Activated T-cell treated with anti-CD3 and anti-CD28 coated beads, Interleukin-2, amount 50 U/mL, for 24 hours (primary cell): Measurements from ENCODE around the gene ZCCHC13.
"Not testable (repeated sequence)": the region's sequence is repeated elsewhere in the genome, so short reads cannot be mapped to it uniquely, and the experiment has no call there.

Experiments used
- DNase-seq: peaks from one replicate; pipeline ENCODE4 v3.0.0-alpha.2; 2020
- H3K27ac Mint-ChIP-seq: 2 replicates; pipeline ENCODE4 v1.8.0; 2020; ENCODE audit warnings: mild to moderate bottlenecking, mixed read lengths
- H3K27me3 Mint-ChIP-seq: 2 replicates; pipeline ENCODE4 v1.8.0; 2020; ENCODE audit warnings: mixed read lengths
- H3K36me3 Mint-ChIP-seq: 2 replicates; pipeline ENCODE4 v1.8.0; 2020; ENCODE audit warnings: low read depth, mixed read lengths
- H3K4me1 Mint-ChIP-seq: 2 replicates; pipeline ENCODE4 v1.8.0; 2020; ENCODE audit warnings: low read depth, mixed read lengths
- H3K4me3 Mint-ChIP-seq: 2 replicates; pipeline ENCODE4 v1.8.0; 2020; ENCODE audit warnings: mild to moderate bottlenecking, moderate library complexity, mixed read lengths
- H3K9me3 Mint-ChIP-seq: 2 replicates; pipeline ENCODE4 v1.8.0; 2020; ENCODE audit warnings: mixed read lengths

ZCCHC13 gene

DNA sequence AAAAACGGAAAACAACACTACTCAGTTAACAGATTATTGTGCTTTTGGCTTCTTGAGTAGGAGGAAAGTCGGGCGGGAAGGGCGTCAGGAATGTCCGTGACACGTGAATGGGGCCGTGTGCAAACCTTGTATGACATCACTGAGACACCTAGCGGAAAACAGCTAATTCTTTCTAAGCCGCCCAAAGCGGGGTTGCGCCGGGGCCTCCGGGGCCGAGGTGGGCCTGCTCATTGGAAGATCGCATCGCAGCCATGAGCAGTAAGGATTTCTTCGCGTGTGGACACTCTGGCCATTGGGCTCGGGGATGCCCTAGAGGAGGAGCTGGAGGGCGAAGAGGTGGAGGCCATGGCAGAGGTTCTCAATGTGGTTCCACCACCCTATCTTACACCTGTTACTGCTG is at the start of gene ZCCHC13:
Gene ZCCHC13 (plus strand): TSS at position 165 of the 400 bp plus-strand sequence. CDS start 87 bp downstream, at position 252.
- Mint-ChIP-seq H3K4me1 (no peaks in the 10 kb centered on the region), H3K36me3 (no peaks in the 10 kb centered on the region), H3K4me3 (no peak within 1 kb of the TSS), H3K27ac (no peak within 1 kb of the TSS), H3K27me3 (peaks cover 43% of the 10 kb centered on the region), H3K9me3 (no peaks in the 10 kb centered on the region)
- no peak for DNase-seq

DNA sequence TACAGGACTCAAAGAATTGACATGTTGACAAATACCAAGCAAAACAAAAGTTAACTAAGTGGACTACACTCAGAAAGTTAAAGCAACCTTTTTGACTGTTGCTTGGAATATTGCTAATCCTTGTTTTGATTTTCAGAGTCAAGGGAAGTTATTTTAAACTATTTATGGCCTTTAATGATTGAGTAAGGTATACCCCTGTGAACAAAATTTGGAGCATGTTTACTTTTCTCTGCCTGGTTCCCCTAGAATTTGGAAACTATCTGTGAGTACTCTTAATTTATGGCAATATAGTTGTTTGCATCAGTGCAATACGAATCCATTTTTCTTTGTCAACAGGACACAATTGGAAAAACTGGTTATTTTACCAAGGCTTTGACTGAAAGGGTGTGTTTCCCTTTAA is 45.9 kb upstream of the ZCCHC13 start:
- H3K9me3 Mint-ChIP-seq, H3K4me3 Mint-ChIP-seq, H3K27ac Mint-ChIP-seq, DNase-seq, H3K4me1 Mint-ChIP-seq: not testable (repeated sequence)
- H3K36me3 Mint-ChIP-seq, result peaks cover 83% of the 10 kb centered on the region
- H3K27me3 Mint-ChIP-seq, result peaks cover 56% of the 10 kb centered on the region

DNA sequence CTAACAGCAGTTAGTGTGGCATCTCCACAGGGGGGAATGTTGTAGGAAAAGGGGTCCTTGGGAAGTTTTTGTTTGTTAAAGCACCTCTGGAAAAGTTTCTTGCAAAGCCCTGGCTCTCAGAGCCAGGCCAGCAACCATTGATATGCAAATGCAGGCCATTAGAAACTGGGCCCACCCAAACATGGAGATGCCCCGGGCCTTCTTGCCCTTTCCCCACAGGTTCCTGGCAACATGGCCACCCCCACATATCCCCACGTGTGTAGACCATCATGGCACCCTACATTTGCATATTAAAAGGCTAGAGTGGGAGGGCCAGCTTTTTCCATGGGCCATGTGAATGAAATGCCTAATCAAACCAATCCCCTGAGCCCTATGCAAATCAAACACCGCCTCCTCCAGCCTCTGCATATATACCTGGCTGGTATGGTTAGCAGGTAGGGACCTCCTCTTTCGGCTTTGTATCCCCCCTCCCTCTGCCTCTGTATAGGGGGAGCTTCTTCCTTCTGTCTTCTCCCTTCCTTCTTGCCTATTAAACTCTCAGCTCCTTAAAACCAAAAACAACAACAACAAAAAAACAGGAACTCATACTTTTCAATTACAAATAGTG is 44.0 kb upstream of the ZCCHC13 start:
- Mint-ChIP-seq H3K4me1 (no peaks in the 10 kb centered on the region), H3K27ac (no peak overlapping the region)

DNA sequence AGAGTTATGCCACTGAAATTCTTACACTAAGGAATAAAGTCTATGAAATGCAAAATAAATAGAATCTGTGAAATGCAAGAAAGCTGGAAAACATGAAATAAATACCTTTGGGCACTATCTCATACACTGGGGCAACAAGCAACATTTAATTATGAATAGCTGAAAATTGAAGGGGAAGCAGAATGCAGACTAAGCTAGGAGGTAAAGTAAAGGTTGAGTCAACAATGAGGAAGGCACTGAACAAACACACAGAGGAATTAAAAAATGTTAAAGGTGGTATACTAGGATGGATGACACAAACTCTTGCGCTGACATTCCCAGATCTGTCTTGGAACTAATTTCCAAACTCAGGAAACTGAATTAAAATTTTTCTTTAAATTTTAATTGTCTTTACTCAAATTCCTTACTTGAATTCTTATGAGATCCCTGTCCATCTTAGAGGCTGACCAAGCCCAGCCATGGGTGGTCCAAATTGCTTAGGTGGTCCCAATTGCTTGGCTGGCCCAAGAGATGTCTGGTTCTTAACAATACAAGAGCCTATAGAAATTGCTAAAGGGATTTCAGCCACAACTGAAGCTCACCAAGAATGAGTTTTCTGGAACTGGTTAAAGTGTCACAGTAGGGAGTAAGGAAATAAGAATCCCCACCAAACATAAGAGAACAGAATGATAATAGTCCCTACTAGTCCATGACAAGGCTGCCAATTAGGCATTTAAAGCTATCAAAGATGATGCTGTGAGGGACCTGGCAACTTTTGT is 41.3 kb upstream of the ZCCHC13 start:
- no peaks in the 10 kb centered on the region for H3K4me1 Mint-ChIP-seq
- H3K27me3 Mint-ChIP-seq, result peaks cover 25% of the 10 kb centered on the region
- DNase-seq, result no peak
- H3K4me3 Mint-ChIP-seq, result no peak overlapping the region
- H3K9me3 Mint-ChIP-seq, result no peaks in the 10 kb centered on the region
- H3K36me3 Mint-ChIP-seq, result peaks cover 64% of the 10 kb centered on the region
- no peak overlapping the region for H3K27ac Mint-ChIP-seq

More for the DNA sequence above, 44.0 kb upstream of the ZCCHC13 start:
- no peaks in the 10 kb centered on the region for H3K9me3 Mint-ChIP-seq
- H3K36me3 Mint-ChIP-seq, result peaks cover 80% of the 10 kb centered on the region
- H3K4me3 Mint-ChIP-seq, result no peak overlapping the region
- DNase-seq, result no peak
- peaks cover 42% of the 10 kb centered on the region for H3K27me3 Mint-ChIP-seq

DNA sequence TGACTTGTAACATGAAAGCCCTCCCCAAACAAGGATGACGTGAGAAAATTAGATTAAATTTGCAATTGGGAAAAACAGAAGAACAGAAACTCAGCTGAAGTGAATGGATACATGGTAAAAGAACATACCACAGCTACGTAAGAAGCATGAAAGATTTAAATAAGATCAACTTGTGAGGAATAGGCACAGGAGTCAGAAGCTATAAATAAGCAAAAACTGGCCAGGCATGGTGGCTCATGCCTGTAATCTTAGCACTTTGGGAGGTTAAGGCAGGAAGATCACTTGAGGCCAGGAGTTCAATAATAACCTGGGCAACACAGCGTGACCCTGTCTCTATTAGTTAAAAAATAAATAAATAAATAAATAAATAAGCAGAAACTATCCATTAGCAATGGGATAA is 33.6 kb upstream of the ZCCHC13 start:
- Mint-ChIP-seq H3K36me3 (peaks cover 48% of the 10 kb centered on the region), H3K4me1 (peaks cover 1% of the 10 kb centered on the region), H3K9me3 (no peaks in the 10 kb centered on the region), H3K4me3 (no peak overlapping the region), H3K27ac (no peak overlapping the region), H3K27me3 (peaks cover 23% of the 10 kb centered on the region)
- DNase-seq, result no peak

DNA sequence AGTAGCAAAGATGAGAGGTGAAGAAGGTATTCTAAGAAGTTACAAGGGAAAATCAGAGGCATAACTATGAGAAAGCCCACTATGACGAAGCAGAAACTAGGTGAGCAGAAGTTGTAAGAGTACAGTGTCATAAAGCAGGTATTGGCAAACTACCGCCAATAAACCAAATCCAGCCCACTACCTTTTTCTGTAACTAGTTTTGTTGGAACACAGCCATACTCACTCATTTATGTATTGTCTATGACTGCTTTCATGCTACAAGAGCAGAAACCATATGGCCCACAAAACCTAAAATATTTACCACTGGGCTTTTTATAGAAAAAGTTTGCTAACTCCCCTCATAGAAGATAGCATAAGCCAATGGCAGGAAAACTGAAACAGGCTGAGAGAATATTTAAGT is 31.8 kb upstream of the ZCCHC13 start:
- H3K4me3 Mint-ChIP-seq, result no peak overlapping the region
- H3K36me3 Mint-ChIP-seq, result peaks cover 57% of the 10 kb centered on the region
- H3K27ac Mint-ChIP-seq, result no peak overlapping the region
- no peaks in the 10 kb centered on the region for H3K9me3 Mint-ChIP-seq
- peaks cover 26% of the 10 kb centered on the region for H3K27me3 Mint-ChIP-seq
- DNase-seq, result no peak
- peaks cover 5% of the 10 kb centered on the region for H3K4me1 Mint-ChIP-seq

DNA sequence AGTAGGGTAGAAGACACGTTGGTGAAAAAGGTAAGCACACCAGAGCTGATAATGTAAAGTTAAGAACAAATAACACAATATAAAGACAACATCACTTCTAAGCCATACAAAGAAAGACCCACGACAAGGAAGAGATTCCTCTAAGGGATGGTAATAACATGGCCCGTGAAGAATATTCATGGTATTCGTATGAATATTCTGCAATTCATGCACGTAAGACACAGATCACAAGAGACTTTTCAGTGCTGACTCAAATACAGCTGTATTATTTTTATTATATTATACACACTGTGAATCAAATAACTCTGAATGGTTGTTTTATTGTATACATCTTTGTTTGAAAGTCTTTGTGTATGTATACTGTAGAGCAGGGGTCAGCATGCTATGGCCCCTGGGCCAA is 29.5 kb upstream of the ZCCHC13 start:
- no peak overlapping the region for H3K4me3 Mint-ChIP-seq
- H3K36me3 Mint-ChIP-seq, result peaks cover 67% of the 10 kb centered on the region
- no peak for DNase-seq
- peaks cover 5% of the 10 kb centered on the region for H3K4me1 Mint-ChIP-seq
- H3K27me3 Mint-ChIP-seq, result peaks cover 17% of the 10 kb centered on the region
- H3K27ac Mint-ChIP-seq, result no peak overlapping the region
- no peaks in the 10 kb centered on the region for H3K9me3 Mint-ChIP-seq

DNA sequence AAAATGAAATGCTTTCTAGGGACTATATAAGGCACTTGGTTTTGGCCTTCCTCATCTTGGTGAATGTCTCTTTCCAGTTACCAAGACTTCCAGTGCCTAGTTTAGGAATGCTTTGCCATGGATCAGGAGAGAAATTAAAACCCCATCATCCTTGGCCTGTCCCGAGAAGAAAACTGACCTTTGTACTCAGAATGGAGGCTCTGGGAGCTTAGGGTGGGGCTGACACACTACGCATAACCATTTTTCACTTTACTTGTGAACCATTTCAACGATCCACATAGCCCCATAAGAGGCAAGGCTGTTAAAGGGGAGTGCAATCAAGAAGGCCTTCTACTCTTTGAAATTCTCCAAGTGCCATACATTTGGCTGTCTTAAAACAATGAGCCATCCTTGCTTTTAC is 26.7 kb upstream of the ZCCHC13 start:
- Mint-ChIP-seq H3K4me3 (no peak overlapping the region), H3K4me1 (peaks cover 9% of the 10 kb centered on the region), H3K36me3 (peaks cover 82% of the 10 kb centered on the region), H3K27me3 (peaks cover 14% of the 10 kb centered on the region), H3K9me3 (no peaks in the 10 kb centered on the region), H3K27ac (no peak overlapping the region)
- DNase-seq, result no peak

DNA sequence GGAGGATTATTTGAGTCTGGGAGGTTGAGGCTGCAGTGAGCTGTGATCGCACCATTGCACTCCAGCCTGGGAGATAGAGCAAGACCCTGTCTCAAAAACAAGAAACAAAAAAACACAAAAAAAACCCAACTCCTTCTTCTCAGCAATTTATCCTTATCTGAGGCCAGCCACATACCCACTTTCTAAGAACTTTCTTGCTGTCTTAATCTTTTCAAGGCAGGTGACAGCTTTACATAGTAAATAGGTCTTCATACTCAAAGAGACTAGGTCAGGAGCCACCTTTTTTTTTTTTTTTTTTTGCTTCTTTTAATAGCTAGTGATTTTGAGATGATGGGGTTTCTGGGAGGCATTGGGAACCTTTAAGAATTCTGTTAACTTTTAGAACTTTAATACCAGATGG is 26.1 kb upstream of the ZCCHC13 start:
- Mint-ChIP-seq H3K4me3 (no peak overlapping the region), H3K36me3 (peaks cover 82% of the 10 kb centered on the region), H3K27ac (no peak overlapping the region), H3K27me3 (peaks cover 15% of the 10 kb centered on the region), H3K9me3 (no peaks in the 10 kb centered on the region), H3K4me1 (peaks cover 10% of the 10 kb centered on the region)
- no peak for DNase-seq

DNA sequence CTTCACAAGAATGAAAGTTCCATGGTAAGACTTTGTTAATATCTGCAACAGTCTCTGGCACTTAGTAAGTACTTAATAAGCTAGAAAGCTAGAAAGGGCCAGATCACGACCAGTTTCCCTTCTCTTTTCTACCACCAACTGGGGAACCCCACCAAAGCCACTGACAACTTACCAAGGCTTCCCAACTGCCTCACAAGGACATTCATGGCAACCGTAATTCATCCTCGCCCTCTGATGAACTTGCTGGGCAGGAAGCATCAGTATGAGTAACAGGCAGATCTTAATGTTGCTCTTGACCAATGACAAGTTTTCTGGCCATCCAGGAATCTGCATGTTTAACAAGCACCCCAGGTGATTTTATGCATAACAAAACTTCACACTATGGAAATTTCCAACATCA is 23.2 kb upstream of the ZCCHC13 start:
- Mint-ChIP-seq H3K36me3 (peaks cover 78% of the 10 kb centered on the region), H3K4me1 (peaks cover 20% of the 10 kb centered on the region), H3K27me3 (peaks cover 23% of the 10 kb centered on the region), H3K27ac (no peak overlapping the region), H3K9me3 (no peaks in the 10 kb centered on the region), H3K4me3 (no peak overlapping the region)
- no peak for DNase-seq

DNA sequence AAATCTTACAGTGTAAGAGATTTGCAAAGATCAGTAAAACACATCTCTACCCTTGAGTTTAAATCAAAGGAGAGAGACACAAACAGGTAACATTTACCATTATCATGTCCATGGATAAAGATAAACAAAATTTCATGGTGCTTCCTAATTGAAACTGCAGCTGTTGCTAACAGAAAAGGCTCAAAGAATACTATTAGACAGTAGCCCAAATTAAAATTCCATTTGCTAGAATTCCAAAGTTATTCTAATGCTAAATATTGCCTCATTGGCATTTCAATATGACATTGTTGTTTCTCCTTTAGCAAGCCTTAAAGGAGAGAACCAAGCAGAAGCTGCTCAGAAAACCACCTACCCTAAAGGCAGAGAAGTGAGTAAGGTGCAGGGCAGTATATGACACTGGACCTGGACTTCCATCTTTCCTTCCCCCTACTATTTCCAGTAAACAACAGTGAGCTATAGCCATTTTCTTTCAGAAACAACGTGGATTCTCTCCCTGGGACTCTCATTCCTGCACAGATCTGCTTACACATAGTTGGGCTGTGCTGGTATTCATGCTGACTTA is 19.5 kb upstream of the ZCCHC13 start:
- H3K27me3 Mint-ChIP-seq, result peaks cover 24% of the 10 kb centered on the region
- H3K4me1 Mint-ChIP-seq, result peaks cover 38% of the 10 kb centered on the region
- no peaks in the 10 kb centered on the region for H3K9me3 Mint-ChIP-seq
- H3K27ac Mint-ChIP-seq, result no peak overlapping the region
- no peak for DNase-seq
- H3K36me3 Mint-ChIP-seq, result peaks cover 76% of the 10 kb centered on the region
- H3K4me3 Mint-ChIP-seq, result no peak overlapping the region

DNA sequence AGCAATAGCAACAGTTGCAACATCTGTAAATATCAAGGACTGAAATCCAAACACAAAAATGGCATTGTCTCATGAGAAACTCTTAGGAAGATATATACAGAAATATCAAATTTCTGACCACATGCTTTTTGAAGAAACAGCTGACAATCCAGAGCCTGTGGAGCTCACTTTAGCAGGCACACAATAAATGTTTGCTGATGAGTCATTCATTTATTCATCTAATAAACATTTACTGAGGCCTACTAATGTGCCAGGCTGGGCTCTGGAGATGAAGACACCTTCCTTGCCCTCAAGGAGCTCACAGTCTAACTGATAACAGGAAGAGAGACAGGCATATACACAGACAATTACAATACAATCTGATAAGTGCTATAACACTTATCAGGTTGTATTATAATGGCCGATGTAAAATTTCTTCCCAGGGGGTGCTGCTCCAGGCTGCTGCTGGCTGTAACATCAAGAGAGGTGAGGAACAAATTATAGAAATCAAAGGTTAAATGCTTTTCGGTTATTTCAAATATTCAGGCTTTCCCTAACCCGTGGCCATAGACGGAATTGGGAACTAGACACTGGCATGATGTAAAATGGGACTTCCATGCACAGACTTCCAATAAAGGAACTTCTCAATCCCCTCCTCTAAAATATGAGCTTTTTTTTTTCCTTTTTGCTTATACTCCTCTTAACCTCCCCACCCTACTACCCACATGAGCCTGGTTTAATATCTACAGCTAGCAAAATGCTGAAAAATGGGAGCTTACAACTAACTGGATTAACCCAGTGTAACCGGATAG is 16.8 kb upstream of the ZCCHC13 start:
- Mint-ChIP-seq H3K27ac (no peak overlapping the region), H3K4me3 (no peak overlapping the region), H3K4me1 (peaks cover 35% of the 10 kb centered on the region), H3K36me3 (peaks cover 72% of the 10 kb centered on the region), H3K9me3 (no peaks in the 10 kb centered on the region), H3K27me3 (peaks cover 27% of the 10 kb centered on the region)
- no peak for DNase-seq

DNA sequence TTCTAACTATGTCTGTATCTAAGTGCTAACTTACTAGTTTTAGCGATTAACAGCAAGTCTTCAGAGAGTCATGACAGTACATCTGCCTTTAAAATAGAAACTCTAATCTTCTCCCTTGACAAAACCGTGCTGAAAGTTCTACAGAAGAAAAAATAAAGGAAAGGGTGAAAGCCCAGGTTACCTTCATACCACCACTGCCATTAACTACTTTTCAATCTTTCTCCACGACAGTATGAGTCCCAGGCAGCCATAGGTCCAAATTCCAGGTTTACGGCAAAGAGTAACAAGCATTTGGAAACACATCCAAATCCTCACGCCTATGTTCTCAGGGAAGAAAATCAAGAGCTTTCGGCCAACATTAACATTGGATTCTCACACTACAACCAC is 12.4 kb upstream of the ZCCHC13 start:
- Mint-ChIP-seq H3K4me3 (peak overlapping the region; percentile 85), H3K27ac (peak overlapping the region; percentile 97), H3K9me3 (no peaks in the 10 kb centered on the region), H3K36me3 (peaks cover 51% of the 10 kb centered on the region), H3K27me3 (peaks cover 29% of the 10 kb centered on the region), H3K4me1 (peaks cover 24% of the 10 kb centered on the region)
- DNase-seq, result no peak

DNA sequence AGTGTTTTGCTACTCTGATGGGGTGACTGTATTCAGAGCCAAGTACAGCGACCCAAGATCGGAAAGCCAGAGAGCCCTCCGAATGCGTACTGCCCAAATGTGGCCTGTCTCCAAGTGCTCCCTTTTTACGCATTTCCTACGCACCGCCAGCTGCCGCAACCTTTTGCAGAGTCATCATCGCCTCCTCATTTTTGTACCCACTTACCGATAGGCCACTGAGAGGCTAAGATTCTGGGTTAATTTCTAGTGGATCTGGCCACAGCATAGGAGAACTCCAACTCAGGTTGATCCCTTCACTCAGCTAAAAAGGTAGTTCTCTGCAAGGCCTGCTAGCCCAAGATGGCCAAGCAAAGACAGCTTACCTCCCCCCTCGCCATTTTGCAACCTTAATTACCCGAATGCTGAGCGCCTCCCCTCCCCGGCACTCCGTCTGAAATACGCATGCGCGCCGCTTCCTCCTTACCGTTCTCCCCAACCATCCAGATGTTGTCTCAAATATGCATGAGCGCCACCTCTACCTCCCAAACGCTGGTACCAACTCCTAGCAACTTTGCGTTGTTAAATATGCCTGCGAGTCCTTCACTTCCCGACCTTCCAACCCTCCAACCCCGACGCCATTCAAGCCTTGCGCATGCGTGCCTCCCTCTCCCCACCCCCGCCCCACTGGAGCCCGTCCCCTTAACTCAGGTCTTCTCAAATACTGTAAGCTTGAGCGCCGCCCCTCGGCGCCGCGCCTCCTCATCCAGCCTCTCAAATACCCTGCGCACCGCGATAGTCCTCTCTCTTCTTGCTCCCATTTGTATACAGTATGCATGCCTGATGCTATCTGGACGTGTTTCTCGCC is 11.8 kb upstream of the ZCCHC13 start:
- H3K27me3 Mint-ChIP-seq, result peaks cover 32% of the 10 kb centered on the region

More for the DNA sequence above, 11.8 kb upstream of the ZCCHC13 start:
- DNase-seq, result peak; percentile 82
- H3K4me1 Mint-ChIP-seq, result peaks cover 22% of the 10 kb centered on the region
- no peaks in the 10 kb centered on the region for H3K9me3 Mint-ChIP-seq
- H3K36me3 Mint-ChIP-seq, result peaks cover 46% of the 10 kb centered on the region
- peak overlapping the region; percentile 85 for H3K4me3 Mint-ChIP-seq
- H3K27ac Mint-ChIP-seq, result peak overlapping the region; percentile 97
